H1 (cell line): Measurements from ENCODE around the gene FBN3. TPM values are rescaled to one million over a fixed set of nuclear protein-coding genes. Genes with fewer than 3 reads are reported as not detected.

ENCODE experiments used
- CTCF ChIA-PET: fragments of 300-600 bp; sonication (Branson Sonifier 250); formaldehyde crosslinking; loops from one replicate; lab custom pipeline; 2021; ENCODE audit not compliant: partially characterized antibody; lab: Charles Lee
- POLR2A ChIA-PET: fragments of 300-600 bp; sonication (Branson Sonifier 250); formaldehyde crosslinking; loops from one replicate; lab custom pipeline; 2021; ENCODE audit warnings: inconsistent platforms; ENCODE audit not compliant: partially characterized antibody; lab: Charles Lee
- DNase-seq, 2 experiments: peaks; one replicate each; pipeline versions ENCODE4 v3.0.0 to v3.0.0-alpha.2; 2010 to 2022; ENCODE audit warnings: low spot score in 2 of 2, low read depth in 1 of 2, mixed read lengths in 1 of 2
- FAIRE-seq: peaks from 2 replicates; lab custom pipeline; 2011; peaks lifted over from hg19 to GRCh38; lab: Jason Lieb, UNC
- H2AFZ ChIP-seq: 2 replicates; pipeline ENCODE4 v1.8.1; 2012; ENCODE audit warnings: low read length, inconsistent platforms
- H2AK5ac ChIP-seq: 2 replicates; pipeline ENCODE4 v1.6.1; 2013; ENCODE audit warnings: low read depth, low read length
- H2BK120ac ChIP-seq: replicated peaks from 2 replicates; pipeline ENCODE3; 2013; ENCODE audit warnings: low read depth, low read length, inconsistent platforms
- H2BK12ac ChIP-seq: 2 replicates; pipeline ENCODE4 v1.6.1; 2013; ENCODE audit warnings: low read depth, low read length
- H2BK15ac ChIP-seq: 2 replicates; pipeline ENCODE4 v1.6.1; 2013; ENCODE audit warnings: low read length
- H2BK20ac ChIP-seq: 2 replicates; pipeline ENCODE4 v1.6.1; 2013; ENCODE audit warnings: low read length
- H2BK5ac ChIP-seq: 2 replicates; pipeline ENCODE4 v1.6.1; 2013; ENCODE audit warnings: low read depth, low read length
- H3K14ac ChIP-seq: 2 replicates; pipeline ENCODE4 v1.6.1; 2013; ENCODE audit warnings: inconsistent platforms; ENCODE audit not compliant: insufficient read length
- H3K18ac ChIP-seq: 2 replicates; pipeline ENCODE4 v1.6.1; 2013; ENCODE audit warnings: low read length; ENCODE audit errors: extremely low read depth
- H3K23ac ChIP-seq: 2 replicates; pipeline ENCODE4 v1.6.1; 2013; ENCODE audit warnings: inconsistent platforms; ENCODE audit not compliant: insufficient read length
- H3K23me2 ChIP-seq: 2 replicates; pipeline ENCODE4 v1.6.1; 2013; ENCODE audit warnings: low read depth, low read length
- H3K27ac ChIP-seq: 2 replicates; pipeline ENCODE4 v1.6.1; 2011; ENCODE audit warnings: low read depth, low read length, inconsistent platforms
- H3K27me3 ChIP-seq, 4 experiments: replicated peaks in 1 of 4; 1 replicate in 1 of 4; 2 replicates in 3 of 4; pipeline versions ENCODE4 v1.6.1 to v1.8.1; 2011 to 2013; ENCODE audit warnings: low read length in 3 of 4, mild to moderate bottlenecking in 3 of 4, inconsistent platforms in 2 of 4, mixed read lengths in 2 of 4, moderate library complexity in 1 of 4; ENCODE audit not compliant: control insufficient read depth in 3 of 4, insufficient read depth in 3 of 4; ENCODE audit errors: extremely low read depth in 1 of 4
- H3K36me3 ChIP-seq, 4 experiments: 2 replicates each; pipeline versions ENCODE4 v1.6.1 to v1.8.1; 2011 to 2013; ENCODE audit warnings: mild to moderate bottlenecking in 4 of 4, low read length in 3 of 4, moderate library complexity in 2 of 4, control low read depth in 1 of 4, inconsistent platforms in 1 of 4; ENCODE audit not compliant: insufficient read depth in 4 of 4, control insufficient read depth in 2 of 4
- H3K4ac ChIP-seq: replicated peaks from 2 replicates; pipeline ENCODE3; 2013; ENCODE audit warnings: low read length, low read depth, mixed read lengths, inconsistent platforms; ENCODE audit not compliant: insufficient read length
- H3K4me1 ChIP-seq, 4 experiments: replicated peaks in 1 of 4; 1 replicate in 1 of 4; 2 replicates in 3 of 4; pipeline versions ENCODE4 v1.6.1 to v1.8.1; 2011 to 2013; ENCODE audit warnings: low read length in 3 of 4, inconsistent platforms in 2 of 4, mixed read lengths in 1 of 4; ENCODE audit not compliant: insufficient read depth in 4 of 4, control insufficient read depth in 3 of 4
- H3K4me2 ChIP-seq, 2 experiments: 2 replicates each; pipeline versions ENCODE4 v1.6.1 to v1.8.1; 2011 to 2013; ENCODE audit warnings: low read depth in 2 of 2, low read length in 2 of 2, control low read depth in 1 of 2, inconsistent platforms in 1 of 2, mild to moderate bottlenecking in 1 of 2; ENCODE audit not compliant: insufficient read depth in 1 of 2
- H3K4me3 ChIP-seq, 4 experiments: fragments of 200-600, 300-600 bp in 1 of 4; sonication (generic), shearing (Covaris generic), sonication (Bioruptor Twin) in 1 of 4; 2 replicates each; pipeline versions ENCODE4 v1.5.1 to v1.8.1; 2011 to 2016; ENCODE audit warnings: low read length in 4 of 4, low read depth in 3 of 4, control low read depth in 2 of 4, inconsistent platforms in 2 of 4, mild to moderate bottlenecking in 2 of 4, mixed read lengths in 1 of 4, moderate library complexity in 1 of 4; ENCODE audit not compliant: insufficient read depth in 2 of 4; ENCODE audit errors: extremely low read depth in 1 of 4
- H3K56ac ChIP-seq: replicated peaks from 2 replicates; pipeline ENCODE3; 2013; ENCODE audit warnings: low read depth, mild to moderate bottlenecking, mixed read lengths, low read length, inconsistent platforms; ENCODE audit not compliant: insufficient read length
- H3K79me1 ChIP-seq: 2 replicates; pipeline ENCODE4 v1.6.1; 2013; ENCODE audit warnings: low read depth, low read length, control low read depth
- H3K79me2 ChIP-seq, 2 experiments: 2 replicates each; pipeline versions ENCODE4 v1.6.1 to v1.8.1; 2012 to 2013; ENCODE audit warnings: low read length in 2 of 2, mild to moderate bottlenecking in 2 of 2, inconsistent platforms in 1 of 2; ENCODE audit not compliant: insufficient read depth in 2 of 2, control insufficient read depth in 1 of 2
- H3K9ac ChIP-seq, 4 experiments: replicated peaks in 1 of 4; 1 replicate in 1 of 4; 2 replicates in 3 of 4; pipeline versions ENCODE4 v1.6.1 to v1.8.1; 2011 to 2013; ENCODE audit warnings: low read depth in 3 of 4, low read length in 3 of 4, control low read depth in 2 of 4, mild to moderate bottlenecking in 2 of 4, moderate library complexity in 2 of 4, inconsistent platforms in 1 of 4; ENCODE audit errors: extremely low read depth in 1 of 4
- H3K9me3 ChIP-seq, 2 experiments: 2 replicates each; pipeline versions ENCODE4 v1.6.1 to v1.8.1; 2012 to 2013; ENCODE audit warnings: mild to moderate bottlenecking in 2 of 2, moderate library complexity in 2 of 2, control low read depth in 1 of 2, inconsistent platforms in 1 of 2, low read depth in 1 of 2, low read length in 1 of 2, mixed read lengths in 1 of 2; ENCODE audit not compliant: insufficient read depth in 2 of 2
- H4K20me1 ChIP-seq, 2 experiments: replicated peaks in 1 of 2; 2 replicates each; pipeline versions ENCODE3 to v1.8.1; 2011 to 2013; ENCODE audit warnings: inconsistent platforms in 2 of 2, low read length in 2 of 2, mild to moderate bottlenecking in 1 of 2; ENCODE audit not compliant: insufficient read depth in 2 of 2, control insufficient read depth in 1 of 2
- H4K5ac ChIP-seq: 2 replicates; pipeline ENCODE4 v1.6.1; 2013; ENCODE audit warnings: low read length, low read depth, mixed read lengths, inconsistent platforms; ENCODE audit not compliant: insufficient read length
- H4K8ac ChIP-seq: 2 replicates; pipeline ENCODE4 v1.8.0; 2013; ENCODE audit warnings: mild to moderate bottlenecking, moderate library complexity, low read length, inconsistent platforms; ENCODE audit not compliant: insufficient read depth; ENCODE audit errors: extremely low read depth
- H4K91ac ChIP-seq: replicated peaks from 2 replicates; pipeline ENCODE3; 2013; ENCODE audit warnings: low read length, mixed read lengths, inconsistent platforms; ENCODE audit not compliant: insufficient read length
- ASH2L ChIP-seq: fragments of 200-600, 300-600 bp; sonication (generic); IDR thresholded peaks from one replicate; pipeline ENCODE4 v1.7.1; 2017; ENCODE audit warnings: low read length
- BCL11A ChIP-seq, 2 experiments: IDR thresholded peaks; one replicate each; pipeline ENCODE4 v1.6.1; 2011; ENCODE audit warnings: low read depth in 2 of 2, low read length in 2 of 2, mild to moderate bottlenecking in 2 of 2
- CHD2 ChIP-seq: IDR thresholded peaks from 2 replicates; pipeline ENCODE4 v1.6.1; 2012; ENCODE audit warnings: low read length, improper control_type of control experiment
- EP300 ChIP-seq, 2 experiments: IDR thresholded peaks; 1 replicate in 1 of 2; 2 replicates in 1 of 2; pipeline ENCODE4 v1.6.1; 2011 to 2012; ENCODE audit warnings: low read depth in 2 of 2, low read length in 2 of 2, mild to moderate bottlenecking in 2 of 2, borderline replicate concordance in 1 of 2, inconsistent platforms in 1 of 2, moderate library complexity in 1 of 2
- FOSL1 ChIP-seq: IDR thresholded peaks from 2 replicates; pipeline ENCODE4 v1.6.1; 2011; ENCODE audit warnings: mild to moderate bottlenecking, low read depth, low read length, moderate library complexity; ENCODE audit not compliant: insufficient read depth
- GTF2F1 ChIP-seq: IDR thresholded peaks from 2 replicates; pipeline ENCODE4 v1.6.1; 2012; ENCODE audit warnings: low read depth, low read length, improper control_type of control experiment, borderline replicate concordance
- KDM4A ChIP-seq: IDR thresholded peaks from one replicate; pipeline ENCODE4 v1.7.1; 2012; ENCODE audit warnings: low read depth, mild to moderate bottlenecking, moderate library complexity, low read length, inconsistent platforms; ENCODE audit not compliant: severe bottlenecking
- POU5F1 ChIP-seq: IDR thresholded peaks from 2 replicates; pipeline ENCODE4 v1.6.1; 2011; ENCODE audit warnings: low read depth, mild to moderate bottlenecking, low read length, moderate library complexity
- RBBP5 ChIP-seq: IDR thresholded peaks from 2 replicates; pipeline ENCODE4 v1.7.1; 2012; ENCODE audit warnings: low read depth, mild to moderate bottlenecking, inconsistent platforms, low read length, moderate library complexity, borderline replicate concordance
- RFX5 ChIP-seq: IDR thresholded peaks from 2 replicates; pipeline ENCODE4 v1.6.1; 2011; ENCODE audit warnings: low read depth, low read length, improper control_type of control experiment, borderline replicate concordance
- RNF2 ChIP-seq: fragments of 200-900, 300-1000 bp; sonication (generic); IDR thresholded peaks from 2 replicates; pipeline ENCODE4 v1.7.1; 2016; ENCODE audit warnings: borderline replicate concordance, low read depth, mild to moderate bottlenecking, antibody characterized with exemption, low read length; ENCODE audit not compliant: poor library complexity, severe bottlenecking; ENCODE audit errors: missing control alignments
- RXRA ChIP-seq: IDR thresholded peaks from 2 replicates; pipeline ENCODE4 v1.6.1; 2011; ENCODE audit warnings: low read depth, mild to moderate bottlenecking, low read length, moderate library complexity; ENCODE audit not compliant: insufficient read depth
- SRF ChIP-seq: IDR thresholded peaks from 2 replicates; pipeline ENCODE4 v1.6.1; 2011; ENCODE audit warnings: mild to moderate bottlenecking, low read depth, low read length, moderate library complexity
- YY1 ChIP-seq: IDR thresholded peaks from 2 replicates; pipeline ENCODE4 v1.6.1; 2011; ENCODE audit warnings: low read depth, mild to moderate bottlenecking, low read length
- WGBS, 2 experiments: shearing (Covaris generic) in 1 of 2; methylation state at CpG; one replicate each; pipeline versions ENCODE4 v1.1.6 to v1.1.7; 2013 to 2015; ENCODE audit warnings: low lambda C conversion rate in 2 of 2, mixed read lengths in 2 of 2, inconsistent platforms in 1 of 2, low coverage in 1 of 2, missing lambda C conversion rate in 1 of 2; ENCODE audit not compliant: insufficient replicate concordance in 2 of 2, insufficient coverage in 1 of 2, insufficient read length in 1 of 2; ENCODE audit errors: extremely low coverage in 1 of 2, missing lambda C conversion rate in 1 of 2; 5-methylcytosine and 5-hydroxymethylcytosine counted together
- polyA plus RNA-seq, 7 experiments: library from polyadenylated mRNA; depleted of rRNA in 3 of 7; stranded (reverse) in 5 of 7; unstranded in 2 of 7; fragments of >200 nt in 5 of 7; fragments of 200-250 nt in 2 of 7; gene quantifications; 1 replicate in 5 of 7; 2 replicates in 1 of 7; 4 replicates in 1 of 7; pipeline versions ENCODE4 v1.2.1 to v1.2.3, GENCODE V29; 2011 to 2013; ENCODE audit warnings: missing spikeins in 2 of 7, mixed read lengths in 2 of 7
- total RNA-seq: library from RNA; stranded (reverse); fragmentation: NEBNext Ultra II Directional; extraction: Animal tissue kit (Norgen Biotek cat#: 25700); gene quantifications from 2 replicates; pipeline ENCODE4 v1.2.1, GENCODE V29; 2021

The FBN3 gene
- total and polyA plus RNA-seq, 2 of the 8 experiments (the other 6 are each of a cell fraction or from before 2014, with no cell fraction given) = 37.1 to 38.7 TPM

- H3K4me3 ChIP-seq = no peak overlapping the region
- H4K20me1 ChIP-seq = peaks cover 0 to 4% of the 10 kb centered on the region in 2 experiments
- H3K36me3 ChIP-seq = peaks cover 7 to 71% (median 44%) of the 10 kb centered on the region in 4 experiments; a peak in 7 of 8 replicates
- no peak overlapping the region for H2BK15ac ChIP-seq
- no peak overlapping the region for H2BK5ac ChIP-seq
- no peaks in the 10 kb centered on the region for H3K79me2 ChIP-seq
- no peak overlapping the region for H3K4ac ChIP-seq
- 83 to 100% methylated on average over 2 of the region's 2 CpGs for WGBS, 2 experiments
- H3K23ac ChIP-seq = no peak overlapping the region
- ChIA-PET CTCF (no interaction called here), POLR2A (no interaction called here)
- peaks cover 15% of the 10 kb centered on the region; the same call in 1 of the 2 replicates for H3K23me2 ChIP-seq
- no peak overlapping the region for H3K56ac ChIP-seq
- DNase-seq (no peak), FAIRE-seq (no peak)
- H4K91ac ChIP-seq = no peak overlapping the region
- H2AFZ ChIP-seq = no peak overlapping the region
- no peak overlapping the region for H3K9ac ChIP-seq
- H3K4me2 ChIP-seq = no peak overlapping the region
- no peak overlapping the region for H4K8ac ChIP-seq
- H3K14ac ChIP-seq = no peak overlapping the region
- no peak overlapping the region for H3K27ac ChIP-seq
- no peak overlapping the region for H3K18ac ChIP-seq
- no peaks in the 10 kb centered on the region for H3K27me3 ChIP-seq
- no peaks in the 10 kb centered on the region for H3K79me1 ChIP-seq
- no peak overlapping the region for H2BK12ac ChIP-seq
- H3K4me1 ChIP-seq = no peaks in the 10 kb centered on the region
- H2AK5ac ChIP-seq = no peak overlapping the region
- H2BK120ac ChIP-seq = no peak overlapping the region
- no peaks in the 10 kb centered on the region for H3K9me3 ChIP-seq
- H2BK20ac ChIP-seq = no peak overlapping the region
- H4K5ac ChIP-seq = no peak overlapping the region
- TF ChIP-seq RBBP5 (no peak), YY1 (no peak), POU5F1 (no peak), RNF2 (no peak), ASH2L (no peak), RFX5 (no peak), FOSL1 (no peak), KDM4A (no peak), EP300 (IDR thresholded peaks at IDR 0.05; ENCODE audit: borderline replicate concordance in 1 of 2, low read depth in 2 of 2, low read length in 2 of 2) (no peak), RXRA (no peak), GTF2F1 (no peak), SRF (no peak), BCL11A (IDR thresholded peaks at IDR 0.05; ENCODE audit: low read depth in 2 of 2, low read length in 2 of 2) (no peak), CHD2 (no peak)
Observed at GRCh38 chr19:8107301-8107903, 42.0 kb downstream of the FBN3 start.
